Measurements from ENCODE around the gene SNX14. TPM values are rescaled to one million over a fixed set of nuclear protein-coding genes. Genes with fewer than 3 reads are reported as not detected.

Gene SNX14
- total RNA-seq, 1 experiment from 2014 or later, result 119 TPM

DNA sequence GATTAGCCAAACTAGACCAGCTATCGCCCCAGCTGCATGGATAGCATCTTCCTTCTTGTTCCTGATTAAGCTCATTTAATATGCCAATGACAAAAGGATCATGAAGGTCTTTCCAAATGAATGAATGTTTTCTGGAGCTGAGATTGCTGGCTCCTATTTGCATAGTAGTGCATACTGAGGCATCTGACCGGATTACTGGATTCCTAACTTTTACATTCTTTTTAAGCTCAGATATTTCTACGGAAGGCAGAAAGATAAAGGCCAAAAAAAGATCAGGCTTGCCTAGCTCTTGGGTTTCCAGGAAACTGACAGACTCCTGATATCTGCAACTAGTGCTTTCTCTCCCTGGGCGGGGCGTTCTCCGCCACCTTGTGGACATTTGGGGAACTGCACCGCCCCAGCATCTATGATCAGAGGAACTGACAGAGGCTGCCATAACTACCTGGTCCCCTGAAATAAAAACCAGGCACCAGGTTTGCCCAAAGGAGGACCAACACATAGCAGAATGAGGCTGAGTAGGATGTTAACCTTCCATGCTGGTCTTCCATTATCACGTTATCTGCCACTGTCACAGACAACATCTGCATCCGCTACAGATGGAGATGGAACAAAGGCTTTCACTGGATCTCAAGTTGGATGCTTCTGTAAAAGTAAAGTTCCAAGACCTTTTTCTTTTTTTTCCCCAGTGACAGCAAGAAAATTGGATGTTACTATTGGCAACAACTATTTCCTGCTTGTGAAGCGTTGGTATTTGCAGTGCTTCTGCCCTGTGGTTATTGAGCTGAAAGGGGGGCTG is 110.6 kb downstream of the SNX14 start:
- H3K9me3 ChIP-seq (ENCODE audit: control insufficient read depth, insufficient read depth, low read depth, low read length), result no peaks in the 10 kb centered on the region
- no peak for TF ChIP-seq TCF7L2 (IDR thresholded peaks at IDR 0.05; ENCODE audit: low read depth, low read length)
- TF ChIP-seq, protein P1, sequence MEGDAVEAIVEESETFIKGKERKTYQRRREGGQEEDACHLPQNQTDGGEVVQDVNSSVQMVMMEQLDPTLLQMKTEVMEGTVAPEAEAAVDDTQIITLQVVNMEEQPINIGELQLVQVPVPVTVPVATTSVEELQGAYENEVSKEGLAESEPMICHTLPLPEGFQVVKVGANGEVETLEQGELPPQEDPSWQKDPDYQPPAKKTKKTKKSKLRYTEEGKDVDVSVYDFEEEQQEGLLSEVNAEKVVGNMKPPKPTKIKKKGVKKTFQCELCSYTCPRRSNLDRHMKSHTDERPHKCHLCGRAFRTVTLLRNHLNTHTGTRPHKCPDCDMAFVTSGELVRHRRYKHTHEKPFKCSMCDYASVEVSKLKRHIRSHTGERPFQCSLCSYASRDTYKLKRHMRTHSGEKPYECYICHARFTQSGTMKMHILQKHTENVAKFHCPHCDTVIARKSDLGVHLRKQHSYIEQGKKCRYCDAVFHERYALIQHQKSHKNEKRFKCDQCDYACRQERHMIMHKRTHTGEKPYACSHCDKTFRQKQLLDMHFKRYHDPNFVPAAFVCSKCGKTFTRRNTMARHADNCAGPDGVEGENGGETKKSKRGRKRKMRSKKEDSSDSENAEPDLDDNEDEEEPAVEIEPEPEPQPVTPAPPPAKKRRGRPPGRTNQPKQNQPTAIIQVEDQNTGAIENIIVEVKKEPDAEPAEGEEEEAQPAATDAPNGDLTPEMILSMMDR (IDR thresholded peaks at IDR 0.05), result peak; percentile 98
- in situ Hi-C loops (cut with HindIII; ENCODE audit: low pct_unique_long_range_greater_than_20kb, low sequenced_read_pairs), result no loop called here
- no peaks in the 10 kb centered on the region for H3K27me3 ChIP-seq (ENCODE audit: control insufficient read depth, insufficient read depth, low read length)
- DNase-seq (ENCODE audit: low read depth, low spot score) (no peak), ATAC-seq (peak; percentile 94)
- H3K4me3 ChIP-seq (ENCODE audit: low read depth in 2 of 2, low read length in 2 of 2), result no peak overlapping the region
- peak overlapping the region; percentile 11; the same call in 1 of the 2 replicates for H3K27ac ChIP-seq (ENCODE audit: low read length)
- POLR2A ChIA-PET, result interaction anchor here (1.0 kb wide), 1 partner anchor 20 kb away, joined by 3 read pairs; no protein-coding TSS in a partner anchor
- no TSS peak for BruUV-seq (replicated peaks)
- CTCF ChIA-PET, result interaction anchor here (0.6 to 1.6 kb wide), 10 partner anchors 11 to 131 kb away, joined by 3 to 10 read pairs (median 4); partner anchors contain the start of gene NT5E
- no peaks in the 10 kb centered on the region; the same call in 1 of the 2 replicates for H3K36me3 ChIP-seq (ENCODE audit: control insufficient read depth, insufficient read depth, low read length)
- H3K4me1 ChIP-seq (ENCODE audit: control insufficient read depth, insufficient read depth, low read length), result no peaks in the 10 kb centered on the region; the same call in 1 of the 2 replicates
- intact Hi-C loops (cut with micrococcal nuclease; ENCODE audit: unreplicated experiment), result loop anchor here (1.0 kb wide), 1 partner anchor 128 kb away; no protein-coding TSS in a partner anchor

GRCh38 chr6:85482206-85482904 is 111.3 kb downstream of the SNX14 start:
- DNase-seq (ENCODE audit: low read depth, low spot score) (no peak), ATAC-seq (peak; percentile 11; the same call in 1 of the 2 replicates)
- ChIA-PET CTCF (interaction anchor here (0.6 to 1.6 kb wide), 10 partner anchors 12 to 130 kb away, joined by 3 to 10 read pairs (median 4); partner anchors contain the start of gene NT5E), POLR2A (interaction anchor here (1.0 kb wide), 1 partner anchor 19 kb away, joined by 3 read pairs; no protein-coding TSS in a partner anchor)
- Histone ChIP-seq H3K36me3 (ENCODE audit: control insufficient read depth, insufficient read depth, low read length) (no peaks in the 10 kb centered on the region; the same call in 1 of the 2 replicates), H3K9me3 (ENCODE audit: control insufficient read depth, insufficient read depth, low read depth, low read length) (no peaks in the 10 kb centered on the region), H3K27ac (ENCODE audit: low read length) (peak overlapping the region; percentile 11), H3K27me3 (ENCODE audit: control insufficient read depth, insufficient read depth, low read length) (no peaks in the 10 kb centered on the region), H3K4me1 (ENCODE audit: control insufficient read depth, insufficient read depth, low read length) (no peaks in the 10 kb centered on the region; the same call in 1 of the 2 replicates), H3K4me3 (ENCODE audit: low read depth in 2 of 2, low read length in 2 of 2) (no peak overlapping the region)
- BruUV-seq (replicated peaks), result no TSS peak
- in situ Hi-C loops (cut with HindIII; ENCODE audit: low pct_unique_long_range_greater_than_20kb, low sequenced_read_pairs) (no loop called here), intact Hi-C loops (cut with micrococcal nuclease; ENCODE audit: unreplicated experiment) (no loop called here)
- TF ChIP-seq POLR2AphosphoS5 (IDR thresholded peaks at IDR 0.05; ENCODE audit: low read depth, low read length) (no peak), REST (IDR thresholded peaks at IDR 0.05; ENCODE audit: insufficient read depth in 1 of 2, low read depth in 2 of 2, low read length in 1 of 2) (no peak)

Measured in Panc1 (cell line).